GM18505 (cell line): Measurements from ENCODE around the gene CDYL2.
"Not testable (repeated sequence)": the region's sequence is repeated elsewhere in the genome, so short reads cannot be mapped to it uniquely, and the experiment has no call there.

Experiments used
- ATAC-seq: cut with Tn5 transposase; IDR thresholded peaks from one replicate; pipeline ENCODE4 v1.9.1; 2021; ENCODE audit not compliant: unreplicated experiment
- POLR2A ChIP-seq: IDR thresholded peaks from 4 replicates; pipeline ENCODE4 v1.6.1; 2011; ENCODE audit warnings: borderline replicate concordance; ENCODE audit not compliant: insufficient read depth, insufficient read length; ENCODE audit errors: extremely low read depth

The CDYL2 gene

GRCh38 chr16:80656711-80657150 lies 147.7 kb downstream of the CDYL2 start:
- TF ChIP-seq POLR2A: no peak
- ATAC-seq: peak; percentile 92

- no peak for ATAC-seq
- TF ChIP-seq POLR2A: no peak
Observed at GRCh38 chr16:80656161-80656560, 148.2 kb downstream of the CDYL2 start.

DNA sequence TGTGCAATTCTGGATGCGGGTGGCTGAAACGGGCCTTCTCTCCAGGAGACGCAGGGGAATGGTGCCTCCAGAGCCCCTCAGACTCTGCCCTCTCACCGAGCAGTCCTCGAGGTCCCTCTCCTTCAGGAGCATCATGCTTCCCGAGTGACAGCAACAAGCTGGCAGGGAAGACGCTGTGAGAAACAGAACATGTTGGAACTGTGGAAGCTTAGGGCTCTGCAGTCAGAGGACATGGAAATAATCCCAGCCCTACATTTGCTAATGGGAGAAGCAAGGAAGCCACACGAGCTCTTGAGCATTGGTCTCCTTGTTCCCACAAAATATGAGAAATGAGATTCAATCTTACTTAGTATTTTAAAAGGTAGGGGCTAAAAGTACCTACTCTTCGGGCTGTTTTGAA lies 148.6 kb downstream of the CDYL2 start:
- ATAC-seq: no peak
- no peak for TF ChIP-seq POLR2A

- TF ChIP-seq POLR2A: no peak
- no peak for ATAC-seq
Observed at GRCh38 chr16:80654094-80654862, 150.1 kb downstream of the CDYL2 start.

GRCh38 chr16:80652441-80652840 lies 152.0 kb downstream of the CDYL2 start:
- ATAC-seq: no peak
- TF ChIP-seq POLR2A: no peak

- ATAC-seq: not testable (repeated sequence)
Observed at GRCh38 chr16:80650281-80650680, 154.1 kb downstream of the CDYL2 start.

DNA sequence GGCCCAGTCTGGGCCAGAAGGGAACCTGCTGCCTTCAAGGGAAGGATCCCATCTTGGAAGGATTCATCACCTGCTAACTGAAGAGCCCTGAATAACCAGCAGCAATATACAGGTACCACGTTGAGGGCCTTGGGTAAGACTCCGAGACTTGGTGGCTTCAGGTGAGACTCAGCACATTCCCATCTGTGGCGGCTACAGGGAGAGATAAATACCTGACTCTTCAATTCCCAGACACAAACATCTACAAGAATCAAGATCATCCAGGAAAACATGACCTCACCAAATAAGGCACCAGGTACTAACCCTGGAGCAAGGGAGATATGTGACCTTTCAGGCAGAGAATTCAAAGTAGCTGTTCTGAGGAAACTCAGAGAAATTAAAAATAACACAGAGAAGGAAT lies 164.1 kb downstream of the CDYL2 start:
- TF ChIP-seq POLR2A: no peak
- no peak for ATAC-seq

DNA sequence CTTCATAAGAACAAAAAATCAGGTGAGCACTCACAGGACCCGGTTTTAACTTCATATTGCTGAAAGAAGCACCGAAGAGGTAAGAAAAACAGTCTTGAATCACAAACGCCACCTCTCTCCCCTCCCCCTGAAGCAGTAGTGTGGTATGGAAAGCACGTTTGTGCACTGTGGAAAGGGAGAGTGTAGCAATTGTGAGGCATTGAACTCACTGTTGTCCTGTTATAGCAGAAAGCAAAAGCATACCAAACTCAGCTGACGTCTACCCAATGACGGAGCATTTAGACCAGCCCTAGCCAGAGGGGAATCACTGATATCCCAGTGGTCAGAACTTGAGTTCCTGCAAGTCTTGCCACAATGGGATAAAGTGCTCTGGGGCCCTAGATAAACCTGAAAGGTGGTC lies 164.8 kb downstream of the CDYL2 start:
- no peak for ATAC-seq
- TF ChIP-seq POLR2A: no peak

- no peak for ATAC-seq
- TF ChIP-seq POLR2A: no peak
Observed at GRCh38 chr16:80637621-80638020, 166.8 kb downstream of the CDYL2 start.

DNA sequence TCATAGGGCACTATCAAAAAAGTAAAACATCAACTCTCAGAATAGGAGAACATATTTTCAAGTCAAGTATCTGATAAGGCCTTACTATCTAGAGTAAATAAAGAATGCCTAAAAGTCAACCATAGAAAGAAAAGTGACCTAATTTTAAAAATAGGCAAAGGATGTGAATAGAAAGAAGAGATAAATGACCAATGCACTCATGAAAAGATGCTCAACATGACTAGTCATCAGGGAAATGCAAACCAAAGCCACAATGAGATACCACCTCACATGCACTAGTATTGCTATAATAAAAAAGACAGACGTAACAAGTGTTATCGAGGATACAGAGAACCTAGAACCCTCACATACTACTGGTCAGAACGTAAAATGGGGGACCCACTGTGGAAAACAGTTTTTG lies 172.8 kb downstream of the CDYL2 start:
- no peak for ATAC-seq
- no peak for TF ChIP-seq POLR2A

GRCh38 chr16:80628254-80628653 lies 176.1 kb downstream of the CDYL2 start:
- ATAC-seq: no peak
- no peak for TF ChIP-seq POLR2A

- no peak for TF ChIP-seq POLR2A
- peak; percentile 97 for ATAC-seq
Observed at GRCh38 chr16:80627108-80627507, 177.3 kb downstream of the CDYL2 start.

DNA sequence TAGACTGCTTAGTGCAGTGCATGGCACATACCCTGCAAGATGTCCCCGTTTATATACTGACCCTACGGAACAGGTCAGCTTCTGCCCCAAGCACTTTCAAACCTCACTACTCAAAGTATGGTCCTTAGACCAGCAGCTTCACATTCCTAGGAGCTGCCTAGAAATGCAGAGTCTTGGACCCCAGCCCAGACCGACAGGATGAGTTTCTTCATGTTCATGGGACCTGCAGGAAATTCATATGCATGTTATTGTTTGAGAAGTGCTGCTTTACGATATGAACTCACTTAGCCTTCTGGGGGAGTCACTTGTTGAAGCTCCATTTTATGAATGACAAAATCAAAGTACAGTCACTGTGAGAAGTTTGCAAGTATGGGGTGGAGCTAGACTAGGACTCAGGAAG lies 181.0 kb downstream of the CDYL2 start:
- TF ChIP-seq POLR2A: no peak

GRCh38 chr16:80622007-80622406 lies 182.4 kb downstream of the CDYL2 start:
- no peak for ATAC-seq
- TF ChIP-seq POLR2A: no peak

More for the DNA sequence above, 181.0 kb downstream of the CDYL2 start:
- ATAC-seq: no peak
